ENCODE measurements around the gene SLC8B1.

DNA sequence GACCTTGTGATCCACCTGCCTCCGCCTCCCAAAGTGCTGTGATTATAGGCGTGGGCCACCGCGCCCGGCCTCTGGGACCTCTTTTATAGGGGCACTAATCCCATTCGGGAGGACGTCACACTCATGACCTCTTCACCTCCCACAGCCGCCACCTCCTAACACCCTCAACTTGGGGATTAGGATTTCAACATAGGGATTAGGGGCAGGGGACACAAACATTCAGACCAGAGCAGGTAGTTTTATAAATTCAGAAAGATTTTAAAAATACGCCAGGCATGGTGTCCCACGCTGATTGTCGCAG lies 64.2 kb downstream of the SLC8B1 start:
- TF ChIP-seq POLR2A (IDR thresholded peaks at IDR 0.05), result no peak
- TF ChIP-seq, protein P1, sequence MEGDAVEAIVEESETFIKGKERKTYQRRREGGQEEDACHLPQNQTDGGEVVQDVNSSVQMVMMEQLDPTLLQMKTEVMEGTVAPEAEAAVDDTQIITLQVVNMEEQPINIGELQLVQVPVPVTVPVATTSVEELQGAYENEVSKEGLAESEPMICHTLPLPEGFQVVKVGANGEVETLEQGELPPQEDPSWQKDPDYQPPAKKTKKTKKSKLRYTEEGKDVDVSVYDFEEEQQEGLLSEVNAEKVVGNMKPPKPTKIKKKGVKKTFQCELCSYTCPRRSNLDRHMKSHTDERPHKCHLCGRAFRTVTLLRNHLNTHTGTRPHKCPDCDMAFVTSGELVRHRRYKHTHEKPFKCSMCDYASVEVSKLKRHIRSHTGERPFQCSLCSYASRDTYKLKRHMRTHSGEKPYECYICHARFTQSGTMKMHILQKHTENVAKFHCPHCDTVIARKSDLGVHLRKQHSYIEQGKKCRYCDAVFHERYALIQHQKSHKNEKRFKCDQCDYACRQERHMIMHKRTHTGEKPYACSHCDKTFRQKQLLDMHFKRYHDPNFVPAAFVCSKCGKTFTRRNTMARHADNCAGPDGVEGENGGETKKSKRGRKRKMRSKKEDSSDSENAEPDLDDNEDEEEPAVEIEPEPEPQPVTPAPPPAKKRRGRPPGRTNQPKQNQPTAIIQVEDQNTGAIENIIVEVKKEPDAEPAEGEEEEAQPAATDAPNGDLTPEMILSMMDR (IDR thresholded peaks at IDR 0.05), result no peak
